CD14-positive monocyte (primary cell): Measurements from ENCODE around the gene AKR1C1. TPM values are rescaled to one million over a fixed set of nuclear protein-coding genes. Genes with fewer than 3 reads are reported as not detected.

Experiments
- DNase-seq, 3 donors: peaks; one replicate each; pipeline ENCODE4 v3.0.0-alpha.2; 2011 to 2022
- H2AFZ ChIP-seq: 2 replicates; pipeline ENCODE4 v1.6.0; 2012; ENCODE audit warnings: mild to moderate bottlenecking, low read depth, low read length, inconsistent platforms; ENCODE audit not compliant: insufficient read depth, poor library complexity, severe bottlenecking
- H3K27ac ChIP-seq, 2 donors: 1 replicate in 1 of 2; 2 replicates in 1 of 2; pipeline ENCODE4 v1.5.1; 2012 to 2013; ENCODE audit warnings: low read length in 2 of 2, control low read depth in 1 of 2, inconsistent platforms in 1 of 2, low read depth in 1 of 2, mild to moderate bottlenecking in 1 of 2
- H3K27me3 ChIP-seq, 2 donors: one replicate each; pipeline versions ENCODE4 v1.6.0 to v1.6.1; 2011 to 2013; ENCODE audit warnings: low read length in 2 of 2; ENCODE audit not compliant: control insufficient read depth in 2 of 2, insufficient read depth in 2 of 2
- H3K36me3 ChIP-seq, 2 donors: replicated peaks in 1 of 2; 1 replicate in 1 of 2; 2 replicates in 1 of 2; pipeline versions ENCODE4 v1.5.1 to v1.6.1; 2012 to 2013; ENCODE audit warnings: low read length in 2 of 2, control low read depth in 1 of 2, inconsistent platforms in 1 of 2, mild to moderate bottlenecking in 1 of 2; ENCODE audit not compliant: insufficient read depth in 2 of 2, control insufficient read depth in 1 of 2
- H3K4me1 ChIP-seq, 2 donors: 1 replicate in 1 of 2; 2 replicates in 1 of 2; pipeline versions ENCODE4 v1.5.1 to v1.6.1; 2012 to 2013; ENCODE audit warnings: low read length in 2 of 2, control low read depth in 1 of 2, inconsistent platforms in 1 of 2, mild to moderate bottlenecking in 1 of 2, moderate library complexity in 1 of 2; ENCODE audit not compliant: insufficient read depth in 2 of 2, control insufficient read depth in 1 of 2
- H3K4me2 ChIP-seq: replicated peaks from 2 replicates; pipeline ENCODE3; 2012; ENCODE audit warnings: low read length, moderate library complexity, mild to moderate bottlenecking; ENCODE audit not compliant: poor library complexity, severe bottlenecking; ENCODE audit errors: extremely low read depth
- H3K4me3 ChIP-seq, 3 experiments: fragments of 200-600 bp in 1 of 3; sonication (generic) in 1 of 3; replicated peaks in 1 of 3; 1 replicate in 2 of 3; 2 replicates in 1 of 3; pipeline ENCODE4 v1.5.1; 2011 to 2013; ENCODE audit warnings: low read length in 3 of 3, mild to moderate bottlenecking in 3 of 3, control low read depth in 2 of 3, low read depth in 2 of 3, inconsistent platforms in 1 of 3, moderate library complexity in 1 of 3
- H3K79me2 ChIP-seq: 2 replicates; pipeline ENCODE4 v1.6.0; 2012; ENCODE audit warnings: mild to moderate bottlenecking, control low read depth, inconsistent platforms, low read length, moderate library complexity; ENCODE audit not compliant: insufficient read depth
- H3K9ac ChIP-seq: 2 replicates; pipeline ENCODE4 v1.6.0; 2017; ENCODE audit warnings: low read length, mild to moderate bottlenecking; ENCODE audit not compliant: insufficient read depth, poor library complexity, severe bottlenecking
- H3K9me3 ChIP-seq, 2 donors: replicated peaks in 1 of 2; 1 replicate in 1 of 2; 2 replicates in 1 of 2; pipeline versions ENCODE4 v1.5.1 to v1.6.1; 2012 to 2013; ENCODE audit warnings: low read length in 2 of 2, control low read depth in 1 of 2; ENCODE audit not compliant: control insufficient read depth in 1 of 2, insufficient read depth in 1 of 2
- H4K20me1 ChIP-seq: 2 replicates; pipeline ENCODE4 v1.6.0; 2012; ENCODE audit warnings: mild to moderate bottlenecking, low read length, control low read depth, moderate library complexity; ENCODE audit not compliant: insufficient read depth
- H3K27ac Mint-ChIP-seq, 7 donors: one replicate each; pipeline ENCODE4 v1.8.0; 2020; ENCODE audit warnings: mild to moderate bottlenecking in 7 of 7, mixed read lengths in 7 of 7, moderate library complexity in 6 of 7, inconsistent platforms in 2 of 7
- H3K27me3 Mint-ChIP-seq, 3 donors: one replicate each; pipeline ENCODE4 v1.8.0; 2021 to 2022; ENCODE audit warnings: low read depth in 3 of 3, mild to moderate bottlenecking in 3 of 3, mixed read lengths in 3 of 3, moderate library complexity in 3 of 3, inconsistent platforms in 1 of 3
- H3K36me3 Mint-ChIP-seq, 2 donors: one replicate each; pipeline ENCODE4 v1.8.0; 2020; ENCODE audit warnings: mixed read lengths in 2 of 2, inconsistent platforms in 1 of 2, mild to moderate bottlenecking in 1 of 2
- H3K4me1 Mint-ChIP-seq: one replicate; pipeline ENCODE4 v1.8.0; 2020; ENCODE audit warnings: mild to moderate bottlenecking, mixed read lengths
- H3K4me3 Mint-ChIP-seq, 2 donors: one replicate each; pipeline ENCODE4 v1.8.0; 2020; ENCODE audit warnings: mild to moderate bottlenecking in 2 of 2, mixed read lengths in 2 of 2, moderate library complexity in 1 of 2
- H3K9me3 Mint-ChIP-seq, 7 donors: one replicate each; pipeline ENCODE4 v1.8.0; 2020 to 2022; ENCODE audit warnings: mixed read lengths in 7 of 7, mild to moderate bottlenecking in 6 of 7, moderate library complexity in 6 of 7, inconsistent platforms in 2 of 7
- WGBS: methylation state at CpG from one replicate; pipeline ENCODE4 v1.1.5; 2013; ENCODE audit warnings: missing lambda C conversion rate; ENCODE audit not compliant: insufficient coverage; 5-methylcytosine and 5-hydroxymethylcytosine counted together
- intact Hi-C, 2 donors: fragments of 100-400 bp; cut with micrococcal nuclease; formaldehyde crosslinking; loops; one replicate each; pipeline versions ENCODE4 v1.15.0 to v1.15.1; 2023
- polyA plus RNA-seq, 3 donors: library from polyadenylated mRNA; depleted of rRNA in 1 of 3; unstranded in 2 of 3; stranded (reverse) in 1 of 3; fragments of 300-500 nt in 2 of 3; fragments of >200 nt in 1 of 3; fragmentation: Illumina TruSeq in 2 of 3; gene quantifications; 1 replicate in 2 of 3; 2 replicates in 1 of 3; pipeline ENCODE4 v1.2.3, GENCODE V29; 2012 to 2021
- TF ChIP-seq, protein P1 (sequence below): fragments of 200-600 bp; IDR thresholded peaks from one replicate; pipeline ENCODE4 v1.8.0; 2022; ENCODE audit warnings: antibody characterized with exemption, mild to moderate bottlenecking

AKR1C1 gene
- polyA plus RNA-seq, 3 donors = 0.07 to 0.85 TPM; not detected in 1

DNA sequence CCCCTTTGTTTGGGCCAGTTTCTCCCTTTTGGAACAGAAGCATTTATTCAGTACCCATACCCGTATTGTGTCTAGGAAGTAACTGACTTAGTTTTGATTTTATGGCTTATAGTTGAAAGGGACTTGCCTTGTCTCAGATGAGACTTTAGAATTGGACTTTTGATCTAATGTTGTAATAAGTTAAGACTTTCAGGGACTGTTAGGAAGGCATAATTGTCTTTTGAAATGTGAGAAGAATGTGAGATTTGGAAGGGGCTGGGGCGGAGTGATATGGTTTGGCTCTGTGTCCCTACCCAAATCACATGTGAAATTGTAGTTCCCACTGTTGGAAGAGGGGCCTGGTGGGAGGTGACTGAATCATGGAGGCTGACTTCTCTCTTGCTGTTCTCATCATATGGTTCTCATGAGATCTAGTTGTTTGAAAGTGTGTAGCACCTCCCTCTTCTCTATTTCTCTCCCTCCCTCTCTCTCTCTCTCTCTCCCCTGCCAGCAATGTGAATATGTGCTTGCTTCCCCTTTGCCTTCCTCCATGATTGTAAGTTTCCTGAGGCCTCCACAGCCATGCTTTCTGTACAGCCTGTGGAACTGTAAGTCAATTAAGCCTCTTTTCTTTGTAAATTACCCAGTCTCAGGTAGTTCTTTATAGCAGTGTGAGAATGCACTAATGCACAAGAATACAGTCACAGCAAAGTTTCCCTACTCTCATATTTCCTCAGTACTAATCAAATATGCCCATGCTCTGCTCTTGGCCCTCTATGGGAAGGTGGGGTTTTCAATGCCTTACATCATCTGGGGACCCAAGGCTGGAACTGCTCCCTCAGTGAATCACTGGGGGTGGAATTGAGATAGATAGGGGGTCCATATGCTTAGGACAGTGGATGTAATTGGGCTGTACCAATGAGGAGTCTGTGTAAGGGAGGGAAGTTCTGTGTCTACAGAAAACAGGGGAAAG is 17.2 kb upstream of the AKR1C1 start:
- H4K20me1 ChIP-seq = no peaks in the 10 kb centered on the region
- H2AFZ ChIP-seq = no peak overlapping the region

DNA sequence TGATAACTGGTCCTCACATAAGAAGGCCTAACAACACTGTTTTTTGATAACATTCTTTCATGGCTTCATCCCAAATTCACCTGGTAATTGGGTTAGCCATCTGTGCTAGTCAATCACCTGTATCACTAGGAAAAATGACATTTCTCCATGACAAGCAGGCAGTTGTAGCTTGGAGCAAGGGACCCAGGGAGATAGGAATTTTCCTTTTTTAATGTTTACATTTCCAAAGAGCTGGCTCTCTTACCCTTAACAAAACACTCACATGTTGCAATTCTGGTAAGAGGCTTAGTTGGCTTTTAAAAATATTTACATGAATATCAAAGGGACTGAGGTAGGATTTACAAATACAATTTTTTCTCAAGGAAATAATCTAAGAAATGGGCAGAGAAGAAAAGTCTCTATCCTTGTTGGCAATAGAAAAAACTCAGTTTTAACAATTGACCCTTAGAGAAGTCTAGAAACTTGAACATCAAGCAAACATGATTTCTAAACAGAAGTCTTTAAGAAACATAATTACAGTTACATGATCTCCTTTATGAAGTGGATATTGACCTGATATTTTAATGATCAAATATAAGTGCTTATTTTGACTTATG is 16.1 kb upstream of the AKR1C1 start:
- no peak overlapping the region for H3K27ac ChIP-seq
- DNase-seq = no peak
- Mint-ChIP-seq H3K36me3 (no peaks in the 10 kb centered on the region), H3K9me3 (peaks cover 0 to 6% (median 3%) of the 10 kb centered on the region in 7 donors), H3K4me1 (no peaks in the 10 kb centered on the region), H3K27me3 (peaks cover 0 to 2% (median 0%) of the 10 kb centered on the region in 3 donors), H3K27ac (no peak overlapping the region), H3K4me3 (no peak overlapping the region)
- no peak overlapping the region for H3K4me3 ChIP-seq
- no peaks in the 10 kb centered on the region for H3K27me3 ChIP-seq
- no peaks in the 10 kb centered on the region for H3K36me3 ChIP-seq
- no peak overlapping the region for H2AFZ ChIP-seq
- TF ChIP-seq, protein P1, sequence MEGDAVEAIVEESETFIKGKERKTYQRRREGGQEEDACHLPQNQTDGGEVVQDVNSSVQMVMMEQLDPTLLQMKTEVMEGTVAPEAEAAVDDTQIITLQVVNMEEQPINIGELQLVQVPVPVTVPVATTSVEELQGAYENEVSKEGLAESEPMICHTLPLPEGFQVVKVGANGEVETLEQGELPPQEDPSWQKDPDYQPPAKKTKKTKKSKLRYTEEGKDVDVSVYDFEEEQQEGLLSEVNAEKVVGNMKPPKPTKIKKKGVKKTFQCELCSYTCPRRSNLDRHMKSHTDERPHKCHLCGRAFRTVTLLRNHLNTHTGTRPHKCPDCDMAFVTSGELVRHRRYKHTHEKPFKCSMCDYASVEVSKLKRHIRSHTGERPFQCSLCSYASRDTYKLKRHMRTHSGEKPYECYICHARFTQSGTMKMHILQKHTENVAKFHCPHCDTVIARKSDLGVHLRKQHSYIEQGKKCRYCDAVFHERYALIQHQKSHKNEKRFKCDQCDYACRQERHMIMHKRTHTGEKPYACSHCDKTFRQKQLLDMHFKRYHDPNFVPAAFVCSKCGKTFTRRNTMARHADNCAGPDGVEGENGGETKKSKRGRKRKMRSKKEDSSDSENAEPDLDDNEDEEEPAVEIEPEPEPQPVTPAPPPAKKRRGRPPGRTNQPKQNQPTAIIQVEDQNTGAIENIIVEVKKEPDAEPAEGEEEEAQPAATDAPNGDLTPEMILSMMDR = no peak
- intact Hi-C loops = no loop called here
- H3K4me2 ChIP-seq = no peak overlapping the region
- H3K9me3 ChIP-seq = no peaks in the 10 kb centered on the region
- H4K20me1 ChIP-seq = no peaks in the 10 kb centered on the region
- H3K9ac ChIP-seq = no peak overlapping the region
- H3K79me2 ChIP-seq = no peaks in the 10 kb centered on the region
- no peaks in the 10 kb centered on the region for H3K4me1 ChIP-seq

More for the DNA sequence above, 17.2 kb upstream of the AKR1C1 start:
- Mint-ChIP-seq H3K9me3 (peaks cover 0 to 6% (median 3%) of the 10 kb centered on the region in 7 donors), H3K4me1 (no peaks in the 10 kb centered on the region), H3K27ac (peak overlapping the region in 2 of 7 donors; percentile 1 to 48), H3K27me3 (peaks cover 0 to 2% (median 0%) of the 10 kb centered on the region in 3 donors), H3K36me3 (no peaks in the 10 kb centered on the region), H3K4me3 (no peak overlapping the region)
- H3K27ac ChIP-seq = no peak overlapping the region
- 83% methylated on average over 1 of the region's 2 CpGs for WGBS
- no peaks in the 10 kb centered on the region for H3K27me3 ChIP-seq
- no peak overlapping the region for H3K4me2 ChIP-seq
- TF ChIP-seq, protein P1 = no peak
- intact Hi-C loops = no loop called here
- H3K9ac ChIP-seq = no peak overlapping the region
- no peak overlapping the region for H3K4me3 ChIP-seq
- no peaks in the 10 kb centered on the region for H3K9me3 ChIP-seq
- no peak for DNase-seq
- H3K79me2 ChIP-seq = no peaks in the 10 kb centered on the region
- H3K4me1 ChIP-seq = no peaks in the 10 kb centered on the region
- no peaks in the 10 kb centered on the region for H3K36me3 ChIP-seq
